Stimulated activated CD8-positive, alpha-beta memory T cell treated with anti-CD3 and anti-CD28 coated beads, Interleukin-2, amount 100 ng/mL, for 1 hour (primary cell): ENCODE data around the gene LRP1B.

Experiments used
- DNase-seq, 2 donors: peaks; one replicate each; pipeline ENCODE4 v3.0.0-alpha.2; 2020; ENCODE audit warnings: low read depth in 2 of 2

LRP1B gene

GRCh38 chr2:140627136-140627535 lies 1503.7 kb downstream of the LRP1B start:
- DNase-seq = no peak

DNA sequence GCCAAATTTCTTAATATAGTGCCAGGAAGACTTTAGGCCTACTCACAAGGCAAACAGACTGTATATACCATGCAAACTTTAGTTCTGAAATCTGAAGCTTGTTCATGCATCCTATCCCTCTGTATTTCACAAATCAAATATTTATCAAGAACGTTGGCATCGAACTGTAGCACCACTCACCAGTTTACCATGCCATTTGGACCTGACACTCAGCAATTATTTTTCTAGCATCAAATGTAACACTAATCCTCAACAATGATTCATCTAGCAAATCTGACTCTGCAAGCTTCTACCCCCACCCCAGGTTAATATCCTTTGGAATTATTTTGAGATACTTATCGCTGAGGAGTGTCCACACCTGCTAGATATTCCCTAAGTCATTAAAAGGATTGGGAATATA lies 1506.6 kb downstream of the LRP1B start:
- DNase-seq = no peak

DNA sequence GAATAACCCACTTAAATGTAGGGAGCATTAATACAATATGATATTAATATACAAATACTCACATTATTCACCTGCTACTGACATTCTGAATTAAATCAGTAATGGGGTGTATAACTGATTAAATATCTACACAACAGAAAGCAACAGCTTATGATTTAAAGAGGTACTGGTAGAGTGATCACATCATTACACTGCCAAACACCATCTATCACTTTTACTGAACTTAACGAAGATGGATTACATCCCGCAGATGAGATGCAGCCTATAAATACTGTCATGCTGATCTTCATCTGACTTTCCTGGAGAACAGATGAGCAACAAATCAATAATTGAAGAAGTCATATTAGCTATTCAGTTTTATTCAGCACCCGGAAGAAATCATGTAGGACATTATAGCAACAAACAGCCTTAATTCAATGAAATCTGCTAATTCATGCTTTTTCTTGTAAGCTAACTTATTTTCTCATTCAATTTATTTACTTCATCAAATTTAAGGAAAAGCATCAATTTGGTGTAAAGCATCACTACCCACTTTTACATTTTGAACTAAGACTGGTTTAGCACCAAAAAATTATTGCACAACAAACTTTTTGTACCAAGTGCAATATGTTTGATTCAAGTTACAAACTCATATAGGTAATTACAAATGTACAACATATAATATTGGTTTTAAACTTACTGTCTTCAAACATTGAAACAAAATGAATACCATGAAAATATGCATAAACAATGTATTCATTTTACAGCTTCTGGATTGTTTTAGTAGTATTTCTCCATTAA lies 1509.0 kb downstream of the LRP1B start:
- no peak for DNase-seq

- no peak for DNase-seq
Measured at GRCh38 chr2:140604788-140605187, 1526.0 kb downstream of the LRP1B start.

GRCh38 chr2:140604096-140604495 lies 1526.7 kb downstream of the LRP1B start:
- no peak for DNase-seq

GRCh38 chr2:140603416-140603815 lies 1527.4 kb downstream of the LRP1B start:
- no peak for DNase-seq

- no peak for DNase-seq
Measured at GRCh38 chr2:140601801-140602200, 1529.0 kb downstream of the LRP1B start.

- DNase-seq = no peak
Measured at GRCh38 chr2:140601342-140601741, 1529.5 kb downstream of the LRP1B start.

GRCh38 chr2:140600116-140600515 lies 1530.7 kb downstream of the LRP1B start:
- no peak for DNase-seq

DNA sequence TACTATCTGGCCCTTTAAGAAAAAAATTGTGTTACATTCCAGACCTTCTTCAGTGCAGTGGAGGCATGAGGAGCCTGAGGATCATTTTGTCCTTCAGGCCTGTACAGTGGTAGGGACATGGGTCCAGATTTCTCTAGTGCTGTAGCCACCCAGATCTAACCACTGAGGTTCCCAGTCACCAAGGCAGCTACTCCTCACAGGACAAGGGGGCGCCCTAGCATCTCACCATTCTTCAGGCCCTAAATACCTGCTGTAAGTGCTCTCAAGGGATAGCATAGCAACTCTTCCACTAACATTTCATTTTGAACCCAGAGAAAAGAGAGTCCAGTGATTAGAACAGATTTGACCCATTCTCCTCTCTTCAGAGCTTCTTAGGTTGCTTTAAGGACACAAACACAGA lies 1533.0 kb downstream of the LRP1B start:
- DNase-seq = no peak

DNA sequence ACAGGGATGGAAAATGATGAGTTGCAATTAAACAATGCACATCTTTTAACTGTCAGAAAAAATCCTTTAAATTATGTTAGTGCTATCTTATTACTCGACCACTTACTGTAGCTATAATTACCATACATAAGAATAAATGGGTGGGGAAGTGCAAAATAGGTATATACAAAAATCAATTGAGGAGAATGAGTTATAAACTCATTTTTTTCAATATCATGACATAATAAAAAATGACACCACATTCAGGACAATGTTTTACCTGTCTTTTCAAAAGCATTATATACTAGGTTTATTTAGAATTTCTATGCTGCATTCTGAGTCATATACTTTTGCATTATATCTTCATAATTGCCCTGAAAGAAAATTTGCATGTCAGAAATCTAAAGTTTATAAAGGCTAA lies 1533.6 kb downstream of the LRP1B start:
- no peak for DNase-seq

DNA sequence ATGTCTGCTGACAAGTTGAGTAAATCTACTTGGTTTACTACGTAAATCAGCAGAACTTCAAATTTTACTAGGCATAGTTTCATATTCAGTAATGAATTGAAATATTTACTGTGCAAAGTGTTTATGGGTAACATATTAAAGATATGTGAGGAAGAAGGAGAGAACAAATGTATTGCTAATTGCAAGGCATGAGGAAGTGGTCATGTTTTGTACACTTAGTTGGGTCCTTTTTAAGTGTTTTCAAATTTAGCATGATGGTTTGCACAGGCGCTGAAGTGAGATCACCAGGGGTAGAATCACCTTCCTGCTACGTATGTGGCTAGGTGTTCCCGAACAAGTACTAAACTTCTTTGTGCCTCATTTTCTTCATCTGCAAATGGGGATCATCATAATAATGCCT lies 1534.4 kb downstream of the LRP1B start:
- no peak for DNase-seq

- DNase-seq = no peak
Measured at GRCh38 chr2:140595107-140595506, 1535.7 kb downstream of the LRP1B start.

DNA sequence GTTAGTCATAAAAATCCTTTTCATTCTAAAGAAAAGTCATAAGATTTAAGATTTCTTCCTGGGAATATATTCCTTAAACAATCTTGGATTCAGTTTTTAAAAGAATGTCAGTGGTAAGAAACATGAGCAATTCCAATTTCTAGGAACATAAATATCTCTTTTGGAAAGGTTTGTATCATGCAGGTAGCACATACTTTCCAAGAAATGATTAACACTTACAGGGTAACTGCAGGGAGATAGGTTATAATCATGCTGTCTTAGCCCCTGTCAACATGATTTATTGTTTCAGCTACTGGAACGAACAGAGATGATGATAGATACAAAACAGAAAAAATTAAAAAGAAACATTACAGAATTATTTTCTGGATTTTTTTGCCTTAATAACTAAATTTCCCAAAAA lies 1537.7 kb downstream of the LRP1B start:
- DNase-seq = no peak

- no peak for DNase-seq
Measured at GRCh38 chr2:140589696-140590095, 1541.1 kb downstream of the LRP1B start.

DNA sequence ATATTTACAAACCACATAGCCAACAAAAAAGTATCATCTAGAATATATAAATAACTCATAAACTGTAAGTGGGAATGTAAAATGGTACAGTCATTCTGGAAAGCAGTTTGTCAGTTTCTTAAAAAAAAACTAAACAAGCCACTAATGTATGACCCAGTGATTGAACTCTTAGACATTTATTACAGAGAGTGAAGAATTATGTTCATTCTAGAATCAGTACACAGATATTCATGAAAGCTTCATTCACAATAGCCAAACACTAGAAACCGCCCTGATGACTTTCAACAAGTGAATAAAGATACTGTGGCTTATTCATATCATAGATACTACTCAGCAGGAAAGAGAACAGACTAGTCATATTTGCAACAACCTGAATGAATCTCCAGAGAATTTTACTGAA lies 1541.5 kb downstream of the LRP1B start:
- DNase-seq = no peak

GRCh38 chr2:140586379-140586778 lies 1544.4 kb downstream of the LRP1B start:
- no peak for DNase-seq

DNA sequence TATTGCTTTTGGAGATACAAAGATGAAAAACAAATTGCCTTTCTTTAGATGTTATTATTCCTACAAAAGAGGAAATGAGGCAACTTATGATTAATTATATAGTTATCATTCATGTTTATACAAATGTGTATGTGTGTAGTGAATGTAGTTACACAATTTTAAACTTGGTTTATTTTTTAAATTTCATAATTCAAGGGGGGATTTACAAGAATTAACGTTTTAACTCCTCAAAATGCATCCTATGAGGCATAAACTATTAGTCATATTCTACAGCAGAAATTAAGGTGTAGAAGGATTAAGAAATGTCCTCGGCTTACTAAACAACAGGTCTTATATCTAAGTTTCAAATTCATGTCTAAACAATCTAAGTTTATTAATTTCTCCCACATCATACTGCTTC lies 1545.8 kb downstream of the LRP1B start:
- DNase-seq = no peak

DNA sequence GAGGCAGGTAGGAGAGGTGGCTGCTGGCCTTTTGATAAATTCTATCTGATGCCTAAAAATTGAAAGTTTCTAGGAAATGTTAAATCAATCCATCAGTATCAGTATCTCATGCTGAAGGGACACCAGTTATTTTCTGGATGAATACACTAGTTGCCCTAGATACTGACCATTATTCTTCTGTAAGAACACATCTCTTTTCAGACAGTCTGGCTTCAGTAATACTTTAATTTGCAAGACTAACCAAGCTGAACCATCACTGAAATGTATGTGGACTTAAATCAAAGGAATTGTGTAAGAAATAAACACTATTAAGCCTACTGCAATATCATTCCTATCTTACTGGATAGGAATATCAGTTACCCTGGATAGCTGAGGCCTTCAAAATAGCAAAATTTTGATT lies 1546.3 kb downstream of the LRP1B start:
- DNase-seq = no peak

DNA sequence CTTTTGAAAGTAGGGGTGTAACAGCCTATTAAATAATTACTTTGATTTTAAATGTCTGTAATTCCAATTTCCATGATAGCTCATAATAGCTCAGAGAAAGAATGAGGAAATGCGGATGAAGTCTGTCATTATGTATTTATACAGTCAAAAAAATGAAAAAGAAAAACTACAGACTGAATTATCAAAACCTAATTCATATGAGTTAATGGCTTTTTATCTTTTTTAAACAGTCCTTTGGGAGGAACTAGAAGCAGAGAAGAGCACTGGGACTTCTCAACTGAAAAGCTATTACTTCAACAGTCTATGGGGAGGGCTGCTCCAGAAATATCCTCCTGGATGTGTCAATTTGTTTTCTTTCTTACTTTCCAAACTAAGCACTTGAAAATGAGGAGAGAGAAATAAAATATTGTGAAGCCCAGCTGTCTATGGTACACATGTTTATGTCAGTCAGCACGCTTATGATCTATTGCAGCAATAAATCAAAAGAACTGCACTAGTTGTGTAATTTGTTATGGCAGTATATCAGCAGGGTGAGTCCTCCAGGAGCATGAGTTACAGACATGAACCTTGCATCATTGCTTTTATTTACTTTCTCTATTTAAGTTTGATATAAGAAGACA lies 1550.2 kb downstream of the LRP1B start:
- DNase-seq = no peak

- no peak for DNase-seq
Measured at GRCh38 chr2:140577453-140577852, 1553.4 kb downstream of the LRP1B start.

GRCh38 chr2:140567734-140568133 lies 1563.1 kb downstream of the LRP1B start:
- DNase-seq = no peak

GRCh38 chr2:140565756-140566155 lies 1565.1 kb downstream of the LRP1B start:
- DNase-seq = no peak

DNA sequence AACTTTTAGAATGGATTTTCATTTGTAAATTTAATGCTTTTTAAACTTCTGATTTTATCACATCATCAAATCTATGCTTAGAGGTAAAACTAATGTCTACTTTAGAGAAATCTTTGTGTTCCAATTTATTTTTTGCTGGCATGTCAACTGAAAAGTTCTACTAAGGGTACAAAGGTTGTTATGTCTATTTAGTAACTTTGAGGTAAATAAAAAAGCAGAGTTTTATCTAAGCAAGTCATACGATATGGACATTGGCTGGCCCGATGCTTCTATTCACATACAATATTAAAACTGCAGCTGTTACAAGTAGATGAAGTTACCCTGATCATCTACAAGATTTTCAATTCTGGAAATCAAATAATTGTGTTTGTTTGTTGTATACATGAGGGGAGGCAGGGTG lies 1575.1 kb downstream of the LRP1B start:
- no peak for DNase-seq
